ENCODE data around the gene HLCS. TPM values are rescaled to one million over a fixed set of nuclear protein-coding genes. Genes with fewer than 3 reads are reported as not detected.

The HLCS gene
- total RNA-seq, 1 donor from 2014 or later: 10.3 TPM

- intact Hi-C loops (cut with DNase I): no loop called here
- H3K4me3 ChIP-seq: no peak overlapping the region
- no peaks in the 10 kb centered on the region for H3K36me3 ChIP-seq
- TF ChIP-seq CTCF (IDR thresholded peaks at IDR 0.05): no peak
- no peak for TF ChIP-seq POLR2A (IDR thresholded peaks at IDR 0.05)
- no peak for TF ChIP-seq POLR2AphosphoS5 (IDR thresholded peaks at IDR 0.05; ENCODE audit: insufficient read depth in 1 of 2, low read depth in 1 of 2)
- DNase-seq (ENCODE audit: extremely low spot score in 2 of 2): no peak
- H3K9me3 ChIP-seq: no peaks in the 10 kb centered on the region
- H3K27me3 ChIP-seq: no peaks in the 10 kb centered on the region
- no peak overlapping the region for H3K27ac ChIP-seq
- H3K4me1 ChIP-seq: no peaks in the 10 kb centered on the region
These were observed 151.2 kb downstream of the HLCS start for GRCh38 chr21:36815284-36815683.

- no peak for DNase-seq (ENCODE audit: extremely low spot score in 2 of 2)
- Histone ChIP-seq H3K36me3 (no peaks in the 10 kb centered on the region), H3K4me3 (no peak overlapping the region), H3K9me3 (no peaks in the 10 kb centered on the region), H3K27ac (no peak overlapping the region), H3K4me1 (no peaks in the 10 kb centered on the region), H3K27me3 (no peaks in the 10 kb centered on the region)
- TF ChIP-seq CTCF (IDR thresholded peaks at IDR 0.05) (no peak), POLR2A (IDR thresholded peaks at IDR 0.05) (no peak), POLR2AphosphoS5 (IDR thresholded peaks at IDR 0.05; ENCODE audit: insufficient read depth in 1 of 2, low read depth in 1 of 2) (no peak)
- intact Hi-C loops (cut with DNase I): no loop called here
These were observed 153.4 kb downstream of the HLCS start for GRCh38 chr21:36813052-36813451.

GRCh38 chr21:36811762-36812161 is 154.7 kb downstream of the HLCS start:
- no peak for DNase-seq (ENCODE audit: extremely low spot score in 2 of 2)
- TF ChIP-seq CTCF (IDR thresholded peaks at IDR 0.05) (no peak), POLR2A (IDR thresholded peaks at IDR 0.05) (no peak), POLR2AphosphoS5 (IDR thresholded peaks at IDR 0.05; ENCODE audit: insufficient read depth in 1 of 2, low read depth in 1 of 2) (no peak)
- H3K4me3 ChIP-seq: no peak overlapping the region
- no peaks in the 10 kb centered on the region for H3K9me3 ChIP-seq
- intact Hi-C loops (cut with DNase I): no loop called here
- H3K27me3 ChIP-seq: no peaks in the 10 kb centered on the region
- no peak overlapping the region for H3K27ac ChIP-seq
- no peaks in the 10 kb centered on the region for H3K36me3 ChIP-seq
- no peaks in the 10 kb centered on the region for H3K4me1 ChIP-seq

- intact Hi-C loops (cut with DNase I): no loop called here
These were observed 156.0 kb downstream of the HLCS start for GRCh38 chr21:36810443-36810842.

More at GRCh38 chr21:36810443-36810842, 156.0 kb downstream of the HLCS start:
- Histone ChIP-seq H3K4me1 (no peaks in the 10 kb centered on the region), H3K27me3 (no peaks in the 10 kb centered on the region), H3K4me3 (no peak overlapping the region), H3K27ac (no peak overlapping the region), H3K9me3 (no peaks in the 10 kb centered on the region), H3K36me3 (no peaks in the 10 kb centered on the region)
- DNase-seq (ENCODE audit: extremely low spot score in 2 of 2): no peak
- TF ChIP-seq CTCF (IDR thresholded peaks at IDR 0.05) (no peak), POLR2A (IDR thresholded peaks at IDR 0.05) (no peak), POLR2AphosphoS5 (IDR thresholded peaks at IDR 0.05; ENCODE audit: insufficient read depth in 1 of 2, low read depth in 1 of 2) (no peak)
